Measurements from ENCODE around the gene TLR9.
"Not testable (repeated sequence)": the region's sequence is repeated elsewhere in the genome, so short reads cannot be mapped to it uniquely, and the experiment has no call there.

TLR9 gene

DNA sequence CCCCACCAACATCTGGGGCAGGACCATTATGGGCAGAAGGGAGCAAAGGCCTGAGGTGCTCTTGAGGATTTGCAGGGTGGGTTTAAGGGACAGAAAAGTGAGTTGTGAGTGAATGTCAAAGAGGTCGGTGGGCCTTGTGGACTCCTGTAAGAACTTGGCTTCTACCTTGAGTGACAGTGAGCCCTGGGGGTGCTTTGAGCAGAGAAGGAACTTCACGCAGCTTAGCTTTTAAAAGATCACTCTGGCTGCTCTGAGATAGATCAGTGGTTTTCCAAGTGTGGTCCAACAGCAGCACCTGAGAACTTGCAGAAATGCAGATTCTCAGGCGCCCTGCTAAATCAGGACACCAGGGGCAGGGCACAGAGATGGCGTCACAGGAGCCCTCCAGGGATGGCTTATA is 42.8 kb downstream of the TLR9 start:
- ChIA-PET POLR2A (no interaction called here), CTCF (no interaction called here)
- DNase-seq (ENCODE audit: extremely low spot score): no peak
- TF ChIP-seq ELF4 (IDR thresholded peaks at IDR 0.05) (no peak), CTBP1 (IDR thresholded peaks at IDR 0.05; ENCODE audit: borderline replicate concordance) (no peak), FOXM1 (IDR thresholded peaks at IDR 0.05; ENCODE audit: borderline replicate concordance) (no peak), HDGF (IDR thresholded peaks at IDR 0.05; ENCODE audit: borderline replicate concordance) (no peak), NFRKB (IDR thresholded peaks at IDR 0.05) (no peak), ARNT (IDR thresholded peaks at IDR 0.05) (no peak), L3MBTL2 (conservative IDR thresholded peaks at IDR 0.05) (no peak), TARDBP (IDR thresholded peaks at IDR 0.05) (no peak), FOXK2 (IDR thresholded peaks at IDR 0.05) (no peak)
- TF ChIP-seq, protein P1, sequence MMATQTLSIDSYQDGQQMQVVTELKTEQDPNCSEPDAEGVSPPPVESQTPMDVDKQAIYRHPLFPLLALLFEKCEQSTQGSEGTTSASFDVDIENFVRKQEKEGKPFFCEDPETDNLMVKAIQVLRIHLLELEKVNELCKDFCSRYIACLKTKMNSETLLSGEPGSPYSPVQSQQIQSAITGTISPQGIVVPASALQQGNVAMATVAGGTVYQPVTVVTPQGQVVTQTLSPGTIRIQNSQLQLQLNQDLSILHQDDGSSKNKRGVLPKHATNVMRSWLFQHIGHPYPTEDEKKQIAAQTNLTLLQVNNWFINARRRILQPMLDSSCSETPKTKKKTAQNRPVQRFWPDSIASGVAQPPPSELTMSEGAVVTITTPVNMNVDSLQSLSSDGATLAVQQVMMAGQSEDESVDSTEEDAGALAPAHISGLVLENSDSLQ (IDR thresholded peaks at IDR 0.05): no peak

DNA sequence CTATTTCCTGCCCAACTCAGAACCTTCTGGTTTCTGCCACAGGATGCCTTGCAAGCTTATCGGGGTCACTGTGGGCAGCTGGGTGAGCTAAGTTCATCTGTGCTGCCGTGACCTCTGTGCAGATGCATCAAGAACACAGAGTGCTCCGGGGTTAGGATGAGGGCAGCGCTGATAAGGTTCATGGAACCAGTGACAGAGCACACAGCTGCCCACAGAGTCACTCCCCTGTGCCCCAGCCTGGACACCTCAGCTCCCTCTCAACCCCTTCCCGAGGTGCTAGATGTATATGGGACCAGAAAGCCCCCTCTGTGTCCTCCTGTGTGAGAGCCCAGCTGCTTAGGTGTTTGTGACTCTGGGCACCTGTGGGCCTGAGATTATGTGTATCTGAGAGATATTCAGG is 43.2 kb downstream of the TLR9 start:
- ChIA-PET CTCF (no interaction called here), POLR2A (interaction anchor here (0.7 kb wide), 1 partner anchor 15 kb away, joined by 4 read pairs; no protein-coding TSS in a partner anchor)
- TF ChIP-seq BHLHE40 (IDR thresholded peaks at IDR 0.05; ENCODE audit: borderline replicate concordance) (no peak), HDGF (IDR thresholded peaks at IDR 0.05; ENCODE audit: borderline replicate concordance) (no peak)
- TF ChIP-seq, protein P1 (IDR thresholded peaks at IDR 0.05): no peak
- DNase-seq (ENCODE audit: extremely low spot score): no peak

DNA sequence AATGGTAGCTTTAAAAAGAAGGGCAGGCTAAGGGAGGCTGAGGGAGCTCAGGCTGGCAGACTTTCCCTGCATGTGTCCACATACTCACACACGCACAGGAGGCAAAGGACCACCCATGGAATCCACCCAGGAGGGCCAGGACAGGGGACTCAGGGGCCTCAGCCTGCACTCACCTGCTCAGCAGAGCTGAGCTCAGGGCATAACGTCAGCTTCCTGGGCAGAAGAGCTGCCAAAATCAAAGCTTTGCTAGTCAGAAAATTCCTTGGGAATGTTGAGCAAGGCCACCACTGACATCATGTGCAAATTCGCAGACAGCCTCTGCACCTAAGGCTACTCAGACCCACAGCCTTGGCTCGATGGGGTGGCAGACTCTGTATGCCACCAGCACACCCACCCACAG is 43.9 kb downstream of the TLR9 start:
- CTCF ChIA-PET: no interaction called here
- DNase-seq (ENCODE audit: extremely low spot score): no peak
- TF ChIP-seq ZNF384 (IDR thresholded peaks at IDR 0.05) (no peak), TARDBP (IDR thresholded peaks at IDR 0.05) (no peak), CTBP1 (IDR thresholded peaks at IDR 0.05; ENCODE audit: borderline replicate concordance) (no peak), NFRKB (IDR thresholded peaks at IDR 0.05) (no peak), FOXA1 (IDR thresholded peaks at IDR 0.05) (no peak), ELF4 (IDR thresholded peaks at IDR 0.05) (no peak), ARNT (IDR thresholded peaks at IDR 0.05) (no peak), BHLHE40 (IDR thresholded peaks at IDR 0.05; ENCODE audit: borderline replicate concordance) (no peak), L3MBTL2 (conservative IDR thresholded peaks at IDR 0.05) (no peak), HDGF (IDR thresholded peaks at IDR 0.05; ENCODE audit: borderline replicate concordance) (no peak), SP1 (IDR thresholded peaks at IDR 0.05) (no peak), FOXM1 (IDR thresholded peaks at IDR 0.05; ENCODE audit: borderline replicate concordance) (no peak), FOXK2 (IDR thresholded peaks at IDR 0.05) (no peak), LEF1 (IDR thresholded peaks at IDR 0.05; ENCODE audit: borderline replicate concordance) (no peak), SUZ12 (IDR thresholded peaks at IDR 0.05) (no peak)
- TF ChIP-seq, protein P1 (IDR thresholded peaks at IDR 0.05): no peak
- POLR2A ChIA-PET: interaction anchor here (0.7 to 1.3 kb wide), 3 partner anchors 16 to 97 kb away, joined by 3 to 4 read pairs (median 3); partner anchors contain the start of gene WDR82

DNA sequence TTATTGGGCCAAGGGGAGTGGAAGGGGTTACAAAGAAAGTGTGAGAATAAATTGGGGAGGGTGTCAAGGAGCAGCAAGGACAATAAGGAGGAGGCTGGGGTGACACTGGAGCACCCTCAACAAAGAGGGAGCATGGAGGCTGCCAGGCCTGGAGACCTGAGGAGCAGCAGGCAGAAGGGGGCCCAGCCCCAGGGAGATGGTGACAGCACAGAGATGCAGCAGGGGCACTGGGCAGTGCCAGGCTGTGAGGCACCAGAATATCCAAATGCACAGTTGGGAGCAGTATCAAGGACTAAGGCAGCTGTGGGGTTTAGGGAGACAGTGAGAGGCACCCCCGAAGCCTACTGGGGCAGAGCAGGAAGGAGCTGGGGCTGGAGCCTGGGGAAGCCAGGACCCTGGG is 46.9 kb downstream of the TLR9 start:
- TF ChIP-seq BHLHE40 (IDR thresholded peaks at IDR 0.05; ENCODE audit: borderline replicate concordance) (no peak), ELF4 (IDR thresholded peaks at IDR 0.05) (no peak), NFRKB (IDR thresholded peaks at IDR 0.05) (no peak), ZNF384 (IDR thresholded peaks at IDR 0.05) (no peak), CTBP1 (IDR thresholded peaks at IDR 0.05; ENCODE audit: borderline replicate concordance) (no peak), HDGF (IDR thresholded peaks at IDR 0.05; ENCODE audit: borderline replicate concordance) (no peak), TARDBP (IDR thresholded peaks at IDR 0.05) (no peak), FOXK2 (IDR thresholded peaks at IDR 0.05) (no peak), SUZ12 (IDR thresholded peaks at IDR 0.05) (no peak), FOXA1 (IDR thresholded peaks at IDR 0.05) (no peak), SP1 (IDR thresholded peaks at IDR 0.05) (no peak), ARNT (IDR thresholded peaks at IDR 0.05) (no peak)
- TF ChIP-seq, protein P1 (IDR thresholded peaks at IDR 0.05): no peak
- no peak for DNase-seq (ENCODE audit: extremely low spot score)
- ChIA-PET POLR2A (interaction anchor here (0.9 to 1.3 kb wide), 2 partner anchors 19 to 24 kb away, joined by 3 read pairs; partner anchors contain the start of gene POC1A), CTCF (interaction anchor here (0.7 kb wide), 1 partner anchor 99 kb away, joined by 4 read pairs; no protein-coding TSS in a partner anchor)

DNA sequence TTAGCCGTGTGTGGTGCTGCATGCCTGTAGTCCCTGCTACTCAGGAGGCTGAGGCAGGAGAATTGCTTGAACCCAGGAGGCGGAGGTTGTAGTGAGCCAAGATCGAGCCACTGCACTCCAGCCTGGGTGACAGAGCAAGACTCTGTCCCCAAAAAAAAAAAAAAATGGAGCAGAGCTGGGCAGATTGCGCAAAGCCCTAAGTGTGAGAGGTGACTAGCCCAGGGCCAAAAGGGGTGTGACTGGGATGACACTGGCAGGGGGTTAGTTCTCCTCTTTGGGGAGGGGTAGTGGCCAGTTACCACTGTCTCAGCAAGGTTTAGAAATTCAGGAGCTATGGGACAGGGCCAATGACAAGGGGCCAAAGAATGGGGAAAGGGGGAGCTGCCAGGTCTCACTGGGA is 47.3 kb downstream of the TLR9 start:
- POLR2A ChIA-PET: interaction anchor here (0.9 to 1.3 kb wide), 2 partner anchors 19 to 24 kb away, joined by 3 read pairs; partner anchors contain the start of gene POC1A
- DNase-seq (ENCODE audit: extremely low spot score); CTCF ChIA-PET: not testable (repeated sequence)

DNA sequence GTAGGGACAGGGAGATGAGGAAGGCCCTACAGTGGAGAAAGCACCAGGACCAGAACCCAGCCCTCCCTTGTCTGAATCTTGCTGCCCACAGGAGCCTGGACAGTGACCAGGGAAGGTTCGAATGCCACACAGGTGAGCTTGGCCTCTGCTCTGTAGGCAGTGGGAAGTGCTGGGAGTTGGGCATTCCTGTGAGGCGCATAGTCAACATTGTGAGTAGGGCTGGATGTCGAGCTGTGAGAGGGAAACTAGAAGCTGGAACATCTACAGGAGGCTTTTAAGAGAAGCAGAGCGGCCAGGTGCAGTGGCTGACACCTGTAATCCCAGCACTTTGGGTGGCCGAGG is 47.8 kb downstream of the TLR9 start:
- no peak for DNase-seq (ENCODE audit: extremely low spot score)
- TF ChIP-seq, protein P1 (IDR thresholded peaks at IDR 0.05): no peak
- TF ChIP-seq NFRKB (IDR thresholded peaks at IDR 0.05) (no peak), SUZ12 (IDR thresholded peaks at IDR 0.05) (no peak), TARDBP (IDR thresholded peaks at IDR 0.05) (no peak), FOXK2 (IDR thresholded peaks at IDR 0.05) (no peak), HDGF (IDR thresholded peaks at IDR 0.05; ENCODE audit: borderline replicate concordance) (no peak), ARNT (IDR thresholded peaks at IDR 0.05) (no peak), ZNF384 (IDR thresholded peaks at IDR 0.05) (no peak), BHLHE40 (IDR thresholded peaks at IDR 0.05; ENCODE audit: borderline replicate concordance) (no peak)
- POLR2A ChIA-PET: no interaction called here
- CTCF ChIA-PET: no interaction called here

Data from HEK293T (cell line).